GM06990 (cell line): ENCODE results near the gene OSR1.
A peak's percentile ranks its signal among the peaks of the same experiment; 100 is the strongest.

Source experiments
- DNase-seq: peaks from one replicate; pipeline ENCODE4 v3.0.0-alpha.2; 2011; ENCODE audit not compliant: insufficient read length; ENCODE audit errors: extremely low read depth
- H3K27me3 ChIP-seq: replicated peaks from 2 replicates; pipeline ENCODE4 v1.6.0; 2011; ENCODE audit warnings: low read length; ENCODE audit not compliant: control insufficient read depth, insufficient read depth
- H3K36me3 ChIP-seq: 2 replicates; pipeline ENCODE4 v1.5.1; 2011; ENCODE audit warnings: low read length; ENCODE audit not compliant: control insufficient read depth, insufficient read depth
- H3K4me3 ChIP-seq: replicated peaks from 2 replicates; pipeline ENCODE4 v1.5.1; 2011; ENCODE audit warnings: low read depth, mild to moderate bottlenecking, control low read depth, low read length
- TF ChIP-seq, protein P1 (sequence below): IDR thresholded peaks from 2 replicates; pipeline ENCODE4 v1.5.1; 2011; ENCODE audit warnings: low read length, control low read depth, mild to moderate bottlenecking, inconsistent platforms; ENCODE audit not compliant: insufficient read depth, poor library complexity, severe bottlenecking

OSR1 gene

DNA sequence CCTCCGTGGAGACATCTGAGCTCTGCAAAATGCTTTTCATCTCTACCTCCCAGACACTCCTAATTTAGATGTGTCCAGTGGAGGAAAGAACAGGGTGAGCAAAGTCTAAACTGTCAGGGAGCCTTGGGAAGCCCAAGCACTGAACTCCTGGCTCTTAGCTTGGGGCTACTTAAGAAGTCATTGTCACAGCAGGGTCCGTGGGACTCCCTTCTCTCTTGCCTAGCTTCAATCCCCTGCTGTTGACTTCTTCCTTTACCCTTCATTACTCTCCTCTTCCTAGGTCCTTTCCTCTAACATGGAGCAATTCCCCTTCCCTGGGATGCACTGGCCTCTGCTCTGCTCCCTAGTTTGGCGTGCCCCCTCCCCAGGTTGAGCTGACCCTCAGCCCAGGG, 3.4 kb downstream of the OSR1 start:
- DNase-seq: no peak
- Histone ChIP-seq H3K4me3 (no peak overlapping the region), H3K27me3 (peaks cover 8% of the 10 kb centered on the region), H3K36me3 (no peaks in the 10 kb centered on the region)
- TF ChIP-seq, protein P1, sequence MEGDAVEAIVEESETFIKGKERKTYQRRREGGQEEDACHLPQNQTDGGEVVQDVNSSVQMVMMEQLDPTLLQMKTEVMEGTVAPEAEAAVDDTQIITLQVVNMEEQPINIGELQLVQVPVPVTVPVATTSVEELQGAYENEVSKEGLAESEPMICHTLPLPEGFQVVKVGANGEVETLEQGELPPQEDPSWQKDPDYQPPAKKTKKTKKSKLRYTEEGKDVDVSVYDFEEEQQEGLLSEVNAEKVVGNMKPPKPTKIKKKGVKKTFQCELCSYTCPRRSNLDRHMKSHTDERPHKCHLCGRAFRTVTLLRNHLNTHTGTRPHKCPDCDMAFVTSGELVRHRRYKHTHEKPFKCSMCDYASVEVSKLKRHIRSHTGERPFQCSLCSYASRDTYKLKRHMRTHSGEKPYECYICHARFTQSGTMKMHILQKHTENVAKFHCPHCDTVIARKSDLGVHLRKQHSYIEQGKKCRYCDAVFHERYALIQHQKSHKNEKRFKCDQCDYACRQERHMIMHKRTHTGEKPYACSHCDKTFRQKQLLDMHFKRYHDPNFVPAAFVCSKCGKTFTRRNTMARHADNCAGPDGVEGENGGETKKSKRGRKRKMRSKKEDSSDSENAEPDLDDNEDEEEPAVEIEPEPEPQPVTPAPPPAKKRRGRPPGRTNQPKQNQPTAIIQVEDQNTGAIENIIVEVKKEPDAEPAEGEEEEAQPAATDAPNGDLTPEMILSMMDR: no peak

DNA sequence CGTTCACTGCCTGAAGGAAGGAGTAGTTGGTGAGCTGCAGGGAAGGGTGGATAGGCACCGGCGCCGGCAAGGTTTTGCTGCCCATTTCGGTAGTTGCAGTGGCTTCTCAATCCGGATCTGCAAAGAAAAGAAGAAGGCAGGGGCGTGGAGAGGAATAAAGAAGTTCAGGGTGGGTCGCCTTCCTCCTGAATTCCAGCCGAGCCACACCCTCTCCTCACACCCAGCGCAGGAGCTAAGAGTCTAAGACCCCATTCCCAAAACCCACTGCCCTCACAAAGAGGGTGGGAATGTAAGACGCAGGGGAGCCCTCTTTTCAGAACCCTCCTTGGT, 4.7 kb downstream of the OSR1 start:
- Histone ChIP-seq H3K36me3 (no peaks in the 10 kb centered on the region), H3K27me3 (peaks cover 8% of the 10 kb centered on the region), H3K4me3 (no peak overlapping the region)
- TF ChIP-seq, protein P1: no peak
- no peak for DNase-seq

DNA sequence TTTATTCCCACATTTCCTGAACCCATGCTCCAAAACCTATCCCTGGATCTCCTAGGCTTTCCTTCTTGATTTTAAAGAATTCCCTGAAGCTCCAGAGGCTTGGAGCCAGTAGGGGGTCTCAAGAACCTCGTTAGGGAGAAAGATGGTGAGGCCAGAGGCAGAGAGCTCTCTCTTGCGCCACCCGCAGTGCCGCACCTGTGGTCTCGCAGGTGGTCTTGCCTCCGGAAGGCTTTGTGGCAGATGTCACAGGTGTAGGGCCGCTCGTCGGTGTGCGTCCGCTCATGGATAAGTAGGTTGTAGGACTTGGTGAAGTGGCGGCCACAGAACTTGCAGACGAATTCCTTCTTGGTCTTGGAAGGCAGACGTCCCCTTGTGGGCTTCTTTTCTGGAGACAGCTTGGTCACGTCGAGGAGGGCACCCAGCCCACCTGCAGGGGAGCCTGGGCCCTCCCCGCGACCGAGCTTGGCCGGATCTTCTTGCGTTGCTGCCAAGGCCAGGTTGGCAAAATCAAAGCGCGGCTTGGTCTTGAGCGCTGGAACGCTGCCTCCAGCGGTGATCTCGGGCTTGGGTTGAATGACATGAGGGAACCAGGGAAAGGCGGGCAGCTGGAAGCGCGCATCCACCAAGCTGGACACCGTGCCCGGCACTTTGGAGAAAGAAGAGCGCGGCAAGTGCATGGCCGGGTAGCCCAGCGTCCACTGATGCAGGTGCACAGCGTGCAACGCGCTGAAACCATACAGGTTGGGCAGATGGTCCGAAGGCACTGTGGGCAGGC, 5.3 kb downstream of the OSR1 start:
- peaks cover 8% of the 10 kb centered on the region for H3K27me3 ChIP-seq
- H3K4me3 ChIP-seq: no peak overlapping the region
- TF ChIP-seq, protein P1: no peak
- no peaks in the 10 kb centered on the region for H3K36me3 ChIP-seq
- DNase-seq: no peak

DNA sequence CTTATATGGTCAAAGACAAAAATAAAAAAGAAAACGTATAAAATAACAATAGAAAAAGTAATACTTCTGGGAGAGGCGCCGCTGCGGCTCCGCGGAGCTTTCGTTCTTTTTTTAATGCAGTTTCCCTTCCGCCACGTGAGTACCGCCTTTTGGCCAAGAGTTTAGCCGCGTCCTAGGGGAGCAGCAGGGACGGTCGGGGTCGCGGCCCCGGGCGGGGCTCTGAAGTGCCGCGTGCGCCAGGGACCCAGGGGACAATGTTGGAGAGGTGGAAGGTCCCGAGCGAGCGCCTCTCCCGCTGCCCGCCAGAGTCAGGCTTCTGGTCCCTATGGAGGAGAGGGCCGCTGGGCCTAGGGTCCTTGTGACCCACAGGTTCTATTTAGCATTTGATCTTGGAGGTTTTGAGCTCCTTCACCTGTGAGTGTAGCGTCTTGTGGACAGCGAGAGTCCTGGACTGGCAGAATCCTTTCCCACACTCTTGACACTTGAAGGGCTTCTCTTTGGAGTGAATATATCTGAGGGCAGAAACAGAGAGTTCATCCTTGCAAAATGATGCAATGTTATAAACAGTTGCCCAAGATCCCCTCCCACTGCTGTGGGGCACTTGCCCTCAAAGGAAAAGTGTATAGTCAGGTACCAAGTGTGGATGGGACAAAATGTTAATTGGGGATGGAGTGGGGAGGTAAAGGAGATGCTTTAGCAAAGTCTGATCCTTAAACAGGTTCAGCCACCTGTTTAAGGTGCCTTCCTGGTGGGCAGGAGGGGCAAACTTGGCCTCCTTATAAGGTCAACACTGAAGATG, 6.3 kb downstream of the OSR1 start:
- Histone ChIP-seq H3K27me3 (peaks cover 6% of the 10 kb centered on the region), H3K4me3 (0 out of 2 replicates have a peak overlapping the region, but pooled peaks have one; percentile 5), H3K36me3 (no peaks in the 10 kb centered on the region)
- no peak for DNase-seq
- TF ChIP-seq, protein P1: no peak

DNA sequence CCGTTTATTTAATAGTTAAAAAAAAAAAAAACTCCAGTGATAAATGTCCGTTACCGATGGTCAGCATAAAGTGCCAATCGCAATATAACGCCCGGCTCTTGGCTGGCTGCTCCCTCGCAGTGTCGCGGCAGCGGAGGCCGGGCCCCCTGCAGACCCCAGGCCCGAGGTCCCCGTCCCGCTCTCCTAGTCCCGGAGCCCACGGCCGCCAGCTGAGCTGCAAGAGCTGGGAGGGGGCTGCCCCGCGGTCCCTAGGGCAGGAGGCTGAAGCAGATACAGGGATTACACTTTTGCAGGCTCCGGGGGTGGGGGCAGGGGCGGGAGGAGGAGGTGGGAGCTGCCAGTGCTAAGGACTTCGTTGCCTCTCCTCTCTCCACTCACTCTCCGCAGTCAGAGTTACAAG, 6.9 kb downstream of the OSR1 start:
- peaks cover 6% of the 10 kb centered on the region for H3K27me3 ChIP-seq
- TF ChIP-seq, protein P1: no peak
- no peak for DNase-seq
- H3K36me3 ChIP-seq: no peaks in the 10 kb centered on the region
- 0 out of 2 replicates have a peak overlapping the region, but pooled peaks have one; percentile 5 for H3K4me3 ChIP-seq
